GM18505 (cell line): Measurements from ENCODE around the gene TULP1.

Experiments used
- ATAC-seq: cut with Tn5 transposase; IDR thresholded peaks from one replicate; pipeline ENCODE4 v1.9.1; 2021; ENCODE audit not compliant: unreplicated experiment
- POLR2A ChIP-seq: IDR thresholded peaks from 4 replicates; pipeline ENCODE4 v1.6.1; 2011; ENCODE audit warnings: borderline replicate concordance; ENCODE audit not compliant: insufficient read depth, insufficient read length; ENCODE audit errors: extremely low read depth

The TULP1 gene

GRCh38 chr6:35497571-35498421, 14.9 kb downstream of the TULP1 start:
- no peak for ATAC-seq
- TF ChIP-seq POLR2A: no peak

GRCh38 chr6:35496841-35497570, 15.7 kb downstream of the TULP1 start, which contains the start of gene TEAD3:
Gene TEAD3 (minus strand): TSS chr6:35497079.
- ATAC-seq: no peak
- no peak for TF ChIP-seq POLR2A

GRCh38 chr6:35496036-35496840, 16.5 kb downstream of the TULP1 start:
- no peak for ATAC-seq
- no peak for TF ChIP-seq POLR2A

- no peak for TF ChIP-seq POLR2A
- ATAC-seq: no peak
These were observed 17.2 kb downstream of the TULP1 start for GRCh38 chr6:35495258-35496035.

GRCh38 chr6:35494161-35494563, 18.5 kb downstream of the TULP1 start:
- no peak for ATAC-seq
- no peak for TF ChIP-seq POLR2A

GRCh38 chr6:35493307-35493983, 19.3 kb downstream of the TULP1 start:
- ATAC-seq: no peak

GRCh38 chr6:35492974-35493284, 19.8 kb downstream of the TULP1 start:
- no peak for TF ChIP-seq POLR2A
- no peak for ATAC-seq

More at GRCh38 chr6:35493307-35493983, 19.3 kb downstream of the TULP1 start:
- no peak for TF ChIP-seq POLR2A

GRCh38 chr6:35492258-35492973, 20.3 kb downstream of the TULP1 start:
- TF ChIP-seq POLR2A: no peak

GRCh38 chr6:35491558-35492257, 21.0 kb downstream of the TULP1 start:
- TF ChIP-seq POLR2A: no peak
- ATAC-seq: no peak

More at GRCh38 chr6:35492258-35492973, 20.3 kb downstream of the TULP1 start:
- no peak for ATAC-seq

- no peak for ATAC-seq
These were observed 21.7 kb downstream of the TULP1 start for GRCh38 chr6:35490821-35491557.

More at GRCh38 chr6:35490821-35491557, 21.7 kb downstream of the TULP1 start:
- TF ChIP-seq POLR2A: no peak
